Kidney epithelial cell (primary cell): ENCODE measurements around the gene EPHB3. TPM values are rescaled to one million over a fixed set of nuclear protein-coding genes. Genes with fewer than 3 reads are reported as not detected.

Experiments used
- DNase-seq: peaks from one replicate; pipeline ENCODE4 v3.0.0-alpha.2; 2010; ENCODE audit warnings: low read depth
- H3K27me3 ChIP-seq: 2 replicates; pipeline ENCODE4 v1.6.0; 2011; ENCODE audit warnings: low read length; ENCODE audit not compliant: control insufficient read depth, insufficient read depth
- H3K36me3 ChIP-seq: 2 replicates; pipeline ENCODE4 v1.5.1; 2011; ENCODE audit warnings: low read length; ENCODE audit not compliant: control insufficient read depth, insufficient read depth
- H3K4me3 ChIP-seq: 2 replicates; pipeline ENCODE4 v1.5.1; 2011; ENCODE audit warnings: low read depth, mild to moderate bottlenecking, control low read depth, low read length
- total RNA-seq: library from RNA; depleted of rRNA; stranded (reverse); fragments of >200 nt; gene quantifications from 2 replicates; pipeline ENCODE4 v1.2.3, GENCODE V29; 2015
- TF ChIP-seq, protein P1 (sequence below): IDR thresholded peaks from 2 replicates; pipeline ENCODE4 v1.5.1; 2011; ENCODE audit warnings: mild to moderate bottlenecking, moderate library complexity, low read length, control low read depth, inconsistent platforms; ENCODE audit not compliant: insufficient read depth, poor library complexity, severe bottlenecking

EPHB3 gene
- total RNA-seq, 1 donor from 2014 or later = 1.5 TPM

DNA sequence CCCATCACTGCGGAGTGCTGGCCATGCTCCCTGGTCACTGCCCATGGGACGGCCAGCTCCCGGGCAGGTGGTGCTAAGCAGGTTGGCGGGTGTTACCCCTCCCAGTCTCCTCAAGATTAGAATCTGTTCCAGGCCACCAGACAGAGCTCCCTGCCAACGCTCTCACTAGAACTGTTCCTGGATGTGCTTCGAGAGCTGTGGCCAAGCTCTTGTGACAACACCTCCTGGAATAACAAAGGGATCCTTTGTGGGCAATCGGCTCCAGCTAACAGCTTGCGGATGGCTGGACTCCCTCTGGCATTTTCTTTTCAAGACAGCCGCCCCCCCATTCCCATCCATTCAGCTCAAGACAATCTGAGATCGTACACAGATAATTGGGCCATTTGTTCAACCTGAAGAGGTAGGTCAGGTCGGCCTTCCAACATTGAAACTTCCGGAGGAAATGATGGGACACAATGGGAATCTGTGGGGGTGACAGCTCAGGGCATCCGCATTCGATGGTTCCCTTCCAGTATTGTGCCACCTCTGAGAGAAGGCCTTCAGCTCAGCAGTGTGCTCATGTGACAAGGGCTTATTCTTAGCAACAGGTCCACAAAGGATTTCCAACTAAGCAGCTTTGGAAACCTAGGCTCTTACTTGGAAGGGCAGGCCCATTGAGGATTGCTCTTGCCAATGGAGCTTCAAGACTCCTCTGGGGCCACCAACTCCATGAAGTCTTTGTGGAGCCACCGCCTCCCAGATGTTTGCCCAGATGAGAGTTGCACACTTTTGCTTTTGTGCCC lies 11.6 kb upstream of the EPHB3 start:
- Histone ChIP-seq H3K36me3 (no peaks in the 10 kb centered on the region), H3K4me3 (no peak overlapping the region), H3K27me3 (peaks cover 19% of the 10 kb centered on the region)
- DNase-seq = peak; percentile 9
- TF ChIP-seq, protein P1, sequence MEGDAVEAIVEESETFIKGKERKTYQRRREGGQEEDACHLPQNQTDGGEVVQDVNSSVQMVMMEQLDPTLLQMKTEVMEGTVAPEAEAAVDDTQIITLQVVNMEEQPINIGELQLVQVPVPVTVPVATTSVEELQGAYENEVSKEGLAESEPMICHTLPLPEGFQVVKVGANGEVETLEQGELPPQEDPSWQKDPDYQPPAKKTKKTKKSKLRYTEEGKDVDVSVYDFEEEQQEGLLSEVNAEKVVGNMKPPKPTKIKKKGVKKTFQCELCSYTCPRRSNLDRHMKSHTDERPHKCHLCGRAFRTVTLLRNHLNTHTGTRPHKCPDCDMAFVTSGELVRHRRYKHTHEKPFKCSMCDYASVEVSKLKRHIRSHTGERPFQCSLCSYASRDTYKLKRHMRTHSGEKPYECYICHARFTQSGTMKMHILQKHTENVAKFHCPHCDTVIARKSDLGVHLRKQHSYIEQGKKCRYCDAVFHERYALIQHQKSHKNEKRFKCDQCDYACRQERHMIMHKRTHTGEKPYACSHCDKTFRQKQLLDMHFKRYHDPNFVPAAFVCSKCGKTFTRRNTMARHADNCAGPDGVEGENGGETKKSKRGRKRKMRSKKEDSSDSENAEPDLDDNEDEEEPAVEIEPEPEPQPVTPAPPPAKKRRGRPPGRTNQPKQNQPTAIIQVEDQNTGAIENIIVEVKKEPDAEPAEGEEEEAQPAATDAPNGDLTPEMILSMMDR = no peak

DNA sequence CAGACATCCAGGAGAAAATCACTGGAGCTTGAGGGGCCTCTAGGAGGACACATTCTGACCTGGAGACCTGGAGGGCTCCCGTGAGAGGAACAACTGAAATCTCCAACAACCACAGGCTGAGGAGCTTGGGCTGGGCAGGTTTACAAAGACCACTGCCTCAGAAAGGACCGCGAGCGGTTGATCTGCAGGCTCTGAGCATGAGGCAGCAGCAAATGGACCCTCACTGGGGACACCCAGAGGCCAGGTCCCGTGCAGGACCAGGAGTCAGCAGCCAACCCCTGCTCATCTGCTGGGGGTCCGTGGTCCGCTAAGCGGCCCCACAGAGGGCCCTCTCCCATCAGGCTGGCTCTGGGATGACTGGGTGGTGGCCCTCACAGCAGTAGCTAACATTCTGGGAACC lies 10.5 kb upstream of the EPHB3 start:
- Histone ChIP-seq H3K4me3 (no peak overlapping the region), H3K36me3 (no peaks in the 10 kb centered on the region), H3K27me3 (peaks cover 16% of the 10 kb centered on the region)
- TF ChIP-seq, protein P1 = no peak
- DNase-seq = no peak

DNA sequence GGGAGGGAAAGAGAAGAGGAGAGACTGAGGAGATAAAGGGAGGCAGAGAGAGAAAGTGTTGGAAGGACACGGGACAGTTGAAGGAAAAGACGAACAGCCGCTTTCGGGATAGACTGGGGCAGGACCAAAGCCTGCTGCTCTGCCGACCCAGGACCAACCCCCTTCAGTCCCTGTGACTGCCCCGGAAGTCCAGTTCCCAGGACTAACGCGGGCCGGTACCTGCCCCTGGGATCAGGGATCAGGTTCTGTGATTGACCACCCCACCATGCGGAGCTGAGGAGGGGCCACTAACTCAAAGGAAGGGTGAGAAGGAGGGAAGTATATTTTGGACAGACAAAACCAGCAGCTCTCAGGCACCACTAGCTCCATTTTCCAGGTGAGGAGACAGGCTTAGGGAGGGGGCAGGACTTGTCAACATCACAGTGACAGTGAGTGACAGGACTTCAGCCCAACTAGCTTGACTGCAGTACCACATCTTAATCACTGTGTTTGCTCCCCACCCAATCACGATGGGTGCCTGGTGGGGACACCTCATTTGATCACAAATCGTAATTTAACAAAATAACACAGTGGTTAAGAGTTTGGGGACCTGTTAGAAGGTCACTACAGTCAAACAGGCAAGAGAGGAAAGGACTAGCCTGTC lies 9.8 kb upstream of the EPHB3 start:
- TF ChIP-seq, protein P1 = no peak
- Histone ChIP-seq H3K36me3 (no peaks in the 10 kb centered on the region), H3K4me3 (no peak overlapping the region), H3K27me3 (peaks cover 16% of the 10 kb centered on the region)
- no peak for DNase-seq

DNA sequence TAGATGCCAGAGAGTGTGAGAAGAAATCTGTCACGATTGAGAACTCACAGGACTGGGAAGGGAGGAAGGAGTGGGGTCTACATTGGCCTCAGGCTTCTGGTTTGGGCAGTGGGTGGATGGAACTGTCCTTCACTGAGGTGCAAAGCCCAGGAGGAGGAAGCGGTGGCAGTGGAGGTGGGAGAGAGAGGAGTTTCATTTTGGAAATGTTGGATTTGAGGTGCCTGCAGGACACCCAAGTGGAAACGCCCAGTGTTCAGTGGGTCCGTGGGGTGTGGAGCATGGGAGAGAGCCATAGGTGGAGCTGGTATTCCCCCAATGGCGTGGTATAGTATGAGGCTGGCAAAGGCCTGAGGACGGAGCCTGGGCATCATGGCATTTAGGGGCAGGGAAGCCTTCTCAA lies 9.3 kb upstream of the EPHB3 start:
- H3K36me3 ChIP-seq = no peaks in the 10 kb centered on the region
- no peak overlapping the region for H3K4me3 ChIP-seq
- peaks cover 20% of the 10 kb centered on the region for H3K27me3 ChIP-seq
- DNase-seq = no peak
- TF ChIP-seq, protein P1 = no peak

DNA sequence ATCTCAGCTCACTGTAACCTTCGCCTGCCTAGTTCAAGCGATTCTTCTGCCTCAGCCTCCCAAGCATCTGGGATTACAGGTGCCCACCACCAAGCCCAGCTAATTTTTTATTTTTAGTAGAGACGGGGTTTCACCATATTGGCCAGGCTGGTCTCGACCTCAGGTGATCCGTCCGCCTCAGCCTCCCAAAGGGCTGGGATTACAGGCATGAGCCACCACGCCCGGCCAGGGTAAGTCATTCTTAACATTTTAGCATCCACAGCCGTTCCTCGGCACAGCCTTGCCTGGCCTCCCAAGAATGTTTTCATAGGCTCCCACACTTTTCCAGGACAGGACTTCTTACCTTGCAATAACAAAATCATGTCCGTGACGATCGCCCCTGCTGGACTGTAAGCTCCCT lies 8.7 kb upstream of the EPHB3 start:
- DNase-seq = no peak
- H3K36me3 ChIP-seq = no peaks in the 10 kb centered on the region
- peaks cover 22% of the 10 kb centered on the region for H3K27me3 ChIP-seq
- H3K4me3 ChIP-seq = no peak overlapping the region
- TF ChIP-seq, protein P1 = no peak

DNA sequence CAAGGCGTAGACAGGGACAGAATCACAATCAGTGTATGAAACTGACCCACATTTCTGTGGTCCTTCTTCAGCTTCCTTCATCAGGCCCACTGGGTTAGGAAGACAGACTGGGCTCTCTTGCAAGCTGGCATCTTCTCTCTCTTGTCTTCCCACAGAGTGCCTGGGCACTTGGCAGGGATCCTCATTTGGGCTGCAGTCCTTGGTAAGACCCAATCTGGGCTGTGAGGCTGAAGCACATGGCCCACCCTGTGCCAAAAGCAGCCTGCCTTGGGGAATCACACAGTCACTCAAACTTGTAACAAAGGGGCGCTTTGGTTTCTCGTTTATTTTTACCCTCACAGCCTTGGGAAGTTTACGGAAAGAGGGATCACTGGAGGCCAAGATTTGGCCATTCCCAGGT lies 8.2 kb upstream of the EPHB3 start:
- H3K27me3 ChIP-seq = peaks cover 27% of the 10 kb centered on the region
- DNase-seq = no peak
- TF ChIP-seq, protein P1 = no peak

More for the DNA sequence above, 8.2 kb upstream of the EPHB3 start:
- Histone ChIP-seq H3K4me3 (no peak overlapping the region), H3K36me3 (no peaks in the 10 kb centered on the region)
